Sigmoid colon (tissue), 7 donors: Measurements from ENCODE around the gene GABRB1. TPM values are rescaled to one million over a fixed set of nuclear protein-coding genes. Genes with fewer than 3 reads are reported as not detected.

Experiments used
- DNase-seq: peaks from one replicate; pipeline ENCODE4 v3.0.0-alpha.2; 2019
- H3K27ac ChIP-seq, 4 donors: fragments of 200-600 bp; sonication (generic); one replicate each; pipeline ENCODE4 v1.5.1; 2016 to 2019; ENCODE audit warnings: mild to moderate bottlenecking in 1 of 4
- H3K27me3 ChIP-seq, 3 donors: fragments of 200-600 bp; sonication (generic); one replicate each; pipeline ENCODE4 v1.5.1; 2019; ENCODE audit warnings: mild to moderate bottlenecking in 1 of 3
- H3K36me3 ChIP-seq, 4 donors: fragments of 200-600 bp; sonication (generic); one replicate each; pipeline ENCODE4 v1.5.1; 2016 to 2019
- H3K4me1 ChIP-seq, 4 donors: fragments of 200-600 bp; sonication (generic); one replicate each; pipeline ENCODE4 v1.5.1; 2017 to 2019
- H3K4me3 ChIP-seq, 4 donors: fragments of 200-600 bp; sonication (generic); one replicate each; pipeline ENCODE4 v1.5.1; 2017 to 2019; ENCODE audit warnings: mild to moderate bottlenecking in 2 of 4, moderate library complexity in 1 of 4
- H3K9me3 ChIP-seq, 4 donors: fragments of 200-600 bp in 3 of 4; sonication (generic) in 3 of 4; one replicate each; pipeline versions ENCODE4 v1.5.1 to v1.6.1; 2013 to 2019
- CTCF ChIP-seq, 4 experiments: fragments of 450-650 bp in 3 of 4; fragments of 200-600 bp in 1 of 4; IDR thresholded peaks; one replicate each; pipeline ENCODE4 v1.5.1; 2016 to 2019; ENCODE audit warnings: antibody characterized with exemption in 4 of 4, mild to moderate bottlenecking in 3 of 4, moderate library complexity in 2 of 4
- EP300 ChIP-seq, 4 donors: sonication (generic); formaldehyde crosslinking; IDR thresholded peaks; one replicate each; pipeline ENCODE4 v1.6.1; 2017; ENCODE audit warnings: antibody characterized with exemption in 4 of 4
- POLR2A ChIP-seq, 2 donors: fragments of 450-650 bp; IDR thresholded peaks; one replicate each; pipeline ENCODE4 v1.6.1; 2016; ENCODE audit warnings: antibody characterized with exemption in 2 of 2, mild to moderate bottlenecking in 2 of 2, moderate library complexity in 2 of 2
- POLR2AphosphoS5 ChIP-seq, 4 donors: sonication (generic); formaldehyde crosslinking; IDR thresholded peaks; one replicate each; pipeline ENCODE4 v1.6.1; 2017; ENCODE audit warnings: antibody characterized with exemption in 4 of 4
- WGBS, 2 donors: extraction: QIAGEN DNeasy Blood & Tissue Kit; methylation state at CpG; one replicate each; pipeline ENCODE4 v1.1.7; 2013; 5-methylcytosine and 5-hydroxymethylcytosine counted together
- intact Hi-C: fragments of 100-400 bp; cut with DNase I; formaldehyde crosslinking; loops from one replicate; pipeline ENCODE4 v1.15.1; 2023
- polyA plus RNA-seq, 3 donors: library from polyadenylated mRNA; stranded (reverse); fragments of 200-250 nt; gene quantifications; one replicate each; pipeline ENCODE4 v1.2.3, GENCODE V29; 2013
- total RNA-seq, 4 donors: library from RNA; depleted of rRNA; stranded (reverse); fragments of >200 nt; gene quantifications; one replicate each; pipeline ENCODE4 v1.1.0, GENCODE V29; 2016
- donor health status: healthy with polysubstance abuse.
- donor health status: Bipolar disorder and iron deficiency.
- donor health status: healthy.

The GABRB1 gene
- total and polyA plus RNA-seq, 7 donors, result 0.22 to 1.7 (median 0.49) TPM; not detected in 2

GRCh38 chr4:47002580-47002979 lies 28.8 kb upstream of the GABRB1 start:
- Histone ChIP-seq H3K4me3 (no peak overlapping the region), H3K4me1 (no peaks in the 10 kb centered on the region), H3K36me3 (no peaks in the 10 kb centered on the region), H3K27me3 (no peaks in the 10 kb centered on the region), H3K9me3 (no peaks in the 10 kb centered on the region), H3K27ac (no peak overlapping the region)
- no peak for DNase-seq
- TF ChIP-seq POLR2A (IDR thresholded peaks at IDR 0.05) (no peak), CTCF (IDR thresholded peaks at IDR 0.05) (no peak), POLR2AphosphoS5 (IDR thresholded peaks at IDR 0.05) (no peak)
- intact Hi-C loops, result no loop called here
- 59 to 67% methylated on average over 1 of the region's 1 CpG for WGBS, 2 donors

GRCh38 chr4:47010347-47010911 lies 20.9 kb upstream of the GABRB1 start:
- TF ChIP-seq CTCF (IDR thresholded peaks at IDR 0.05) (no peak), EP300 (IDR thresholded peaks at IDR 0.05) (no peak), POLR2A (IDR thresholded peaks at IDR 0.05) (no peak), POLR2AphosphoS5 (IDR thresholded peaks at IDR 0.05) (no peak)
- Histone ChIP-seq H3K36me3 (no peaks in the 10 kb centered on the region), H3K27ac (no peak overlapping the region), H3K4me1 (peaks cover 0 to 3% (median 0%) of the 10 kb centered on the region in 4 donors), H3K27me3 (no peaks in the 10 kb centered on the region), H3K4me3 (no peak overlapping the region), H3K9me3 (no peaks in the 10 kb centered on the region)
- intact Hi-C loops, result no loop called here
- no peak for DNase-seq

GRCh38 chr4:47010912-47011446 lies 20.4 kb upstream of the GABRB1 start:
- Histone ChIP-seq H3K27me3 (no peaks in the 10 kb centered on the region), H3K4me3 (no peak overlapping the region), H3K36me3 (no peaks in the 10 kb centered on the region), H3K4me1 (peaks cover 0 to 3% (median 0%) of the 10 kb centered on the region in 4 donors), H3K27ac (no peak overlapping the region), H3K9me3 (no peaks in the 10 kb centered on the region)
- 47 to 49% methylated on average over 2 of the region's 2 CpGs for WGBS, 2 donors
- TF ChIP-seq POLR2AphosphoS5 (IDR thresholded peaks at IDR 0.05), result no peak
- no peak for TF ChIP-seq POLR2A (IDR thresholded peaks at IDR 0.05)
- no peak for TF ChIP-seq CTCF (IDR thresholded peaks at IDR 0.05)
- TF ChIP-seq EP300 (IDR thresholded peaks at IDR 0.05), result no peak
- intact Hi-C loops, result no loop called here
- no peak for DNase-seq

- H3K4me1 ChIP-seq, result peaks cover 0 to 3% (median 0%) of the 10 kb centered on the region in 4 donors
- no peak for TF ChIP-seq EP300 (IDR thresholded peaks at IDR 0.05)
- no peak for TF ChIP-seq POLR2AphosphoS5 (IDR thresholded peaks at IDR 0.05)
- no peak for TF ChIP-seq POLR2A (IDR thresholded peaks at IDR 0.05)
- TF ChIP-seq CTCF (IDR thresholded peaks at IDR 0.05), result no peak
- intact Hi-C loops, result no loop called here
- no peak for DNase-seq
- H3K36me3 ChIP-seq, result no peaks in the 10 kb centered on the region
- H3K27me3 ChIP-seq, result no peaks in the 10 kb centered on the region
- H3K27ac ChIP-seq, result no peak overlapping the region
- no peak overlapping the region for H3K4me3 ChIP-seq
- no peaks in the 10 kb centered on the region for H3K9me3 ChIP-seq
Observed at GRCh38 chr4:47012676-47013075, 18.7 kb upstream of the GABRB1 start.

GRCh38 chr4:47013373-47013772 lies 18.0 kb upstream of the GABRB1 start:
- Histone ChIP-seq H3K27ac (no peak overlapping the region), H3K4me3 (no peak overlapping the region), H3K4me1 (peaks cover 0 to 3% (median 0%) of the 10 kb centered on the region in 4 donors), H3K9me3 (no peaks in the 10 kb centered on the region), H3K36me3 (no peaks in the 10 kb centered on the region), H3K27me3 (no peaks in the 10 kb centered on the region)
- WGBS, 2 donors, result 88% methylated on average over 3 of the region's 3 CpGs
- intact Hi-C loops, result no loop called here
- TF ChIP-seq POLR2AphosphoS5 (IDR thresholded peaks at IDR 0.05) (no peak), EP300 (IDR thresholded peaks at IDR 0.05) (no peak), CTCF (IDR thresholded peaks at IDR 0.05) (no peak), POLR2A (IDR thresholded peaks at IDR 0.05) (no peak)
- DNase-seq, result no peak
